ENCODE data around the gene GLS.
A peak's percentile ranks its signal among the peaks of the same experiment; 100 is the strongest.

Gene GLS

DNA sequence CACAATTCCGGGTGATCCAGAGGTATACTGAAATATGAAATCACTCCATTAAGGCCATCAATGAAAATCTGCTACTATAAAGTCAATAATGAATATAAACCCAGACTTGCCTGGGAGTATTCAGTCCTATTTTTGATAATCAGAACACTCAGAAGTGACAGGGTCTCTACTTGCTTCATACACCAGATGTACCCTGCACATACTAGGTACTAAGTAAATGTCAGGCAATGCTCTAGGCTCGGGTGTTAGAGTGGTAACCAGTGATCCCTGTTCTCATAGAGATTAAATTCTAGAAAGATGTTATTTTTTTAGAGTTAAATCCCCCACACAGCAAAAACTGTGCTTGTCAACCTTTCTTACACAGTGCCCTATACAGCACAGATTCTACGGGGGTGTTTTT lies 121.0 kb downstream of the GLS start:
- Histone ChIP-seq H3K27me3 (ENCODE audit: control insufficient read depth, insufficient read depth, low read length) (no peaks in the 10 kb centered on the region), H3K27ac (ENCODE audit: low read length) (no peak overlapping the region), H3K36me3 (ENCODE audit: control insufficient read depth, low read depth, low read length) (peaks cover 92% of the 10 kb centered on the region), H3K9ac (ENCODE audit: low read length) (no peak overlapping the region), H3K4me1 (ENCODE audit: control insufficient read depth, low read depth, low read length) (no peaks in the 10 kb centered on the region), H3K9me3 (ENCODE audit: control insufficient read depth, low read depth, low read length) (no peaks in the 10 kb centered on the region), H3K4me3 (ENCODE audit: low read length) (no peak overlapping the region)

- Histone ChIP-seq H3K36me3 (ENCODE audit: control insufficient read depth, low read depth, low read length) (peaks cover 97% of the 10 kb centered on the region), H3K9me3 (ENCODE audit: control insufficient read depth, low read depth, low read length) (no peaks in the 10 kb centered on the region), H3K9ac (ENCODE audit: low read length) (no peak overlapping the region), H3K4me1 (ENCODE audit: control insufficient read depth, low read depth, low read length) (no peaks in the 10 kb centered on the region), H3K27ac (ENCODE audit: low read length) (no peak overlapping the region), H3K27me3 (ENCODE audit: control insufficient read depth, insufficient read depth, low read length) (no peaks in the 10 kb centered on the region), H3K4me3 (ENCODE audit: low read length) (no peak overlapping the region)
Measured at GRCh38 chr2:191003405-191004309, 123.0 kb downstream of the GLS start.

GRCh38 chr2:191006297-191006696 lies 125.7 kb downstream of the GLS start:
- Histone ChIP-seq H3K27ac (ENCODE audit: low read length) (no peak overlapping the region), H3K27me3 (ENCODE audit: control insufficient read depth, insufficient read depth, low read length) (no peaks in the 10 kb centered on the region), H3K9ac (ENCODE audit: low read length) (no peak overlapping the region), H3K4me3 (ENCODE audit: low read length) (no peak overlapping the region), H3K36me3 (ENCODE audit: control insufficient read depth, low read depth, low read length) (peaks cover 85% of the 10 kb centered on the region), H3K4me1 (ENCODE audit: control insufficient read depth, low read depth, low read length) (no peaks in the 10 kb centered on the region), H3K9me3 (ENCODE audit: control insufficient read depth, low read depth, low read length) (no peaks in the 10 kb centered on the region)

DNA sequence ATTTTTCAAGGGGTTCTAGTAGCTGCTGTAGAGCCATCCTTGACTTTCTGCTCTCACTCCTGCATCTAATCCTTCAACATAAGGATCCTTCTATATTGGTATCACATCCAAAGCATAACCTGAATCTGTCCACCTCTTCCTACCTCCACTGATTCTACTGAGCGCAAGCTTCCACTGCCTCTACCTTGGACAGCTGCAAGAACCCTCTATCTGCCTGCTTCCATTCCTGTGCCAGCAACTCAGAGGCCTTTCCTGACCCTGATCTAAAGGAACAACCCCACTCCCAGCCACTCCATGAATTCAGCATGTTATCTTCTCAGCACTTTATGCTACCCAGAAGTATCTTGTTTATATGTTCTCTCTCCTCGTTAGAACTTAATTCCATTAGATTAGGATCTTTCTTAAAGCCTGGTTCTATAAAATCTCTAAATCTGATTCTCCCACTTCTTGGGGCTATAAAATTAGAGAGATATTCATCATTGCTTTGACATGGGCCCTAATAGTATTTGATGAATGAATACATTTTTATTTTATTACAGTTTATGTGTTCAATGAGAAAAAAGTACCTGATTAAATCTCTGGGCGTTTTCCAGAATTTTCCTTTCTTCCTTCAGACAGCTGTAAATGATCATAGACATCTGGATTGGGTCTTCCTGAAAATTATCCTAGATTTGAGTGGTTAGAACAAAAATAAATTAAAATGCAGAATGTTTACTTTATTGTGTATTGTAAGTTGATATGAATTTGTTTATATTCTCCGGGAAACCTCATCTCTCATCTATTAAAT lies 126.6 kb downstream of the GLS start:
- no peak overlapping the region for H3K9ac ChIP-seq (ENCODE audit: low read length)
- peaks cover 77% of the 10 kb centered on the region for H3K36me3 ChIP-seq (ENCODE audit: control insufficient read depth, low read depth, low read length)
- no peaks in the 10 kb centered on the region for H3K27me3 ChIP-seq (ENCODE audit: control insufficient read depth, insufficient read depth, low read length)
- H3K27ac ChIP-seq (ENCODE audit: low read length) = no peak overlapping the region
- no peaks in the 10 kb centered on the region for H3K4me1 ChIP-seq (ENCODE audit: control insufficient read depth, low read depth, low read length)
- no peaks in the 10 kb centered on the region for H3K9me3 ChIP-seq (ENCODE audit: control insufficient read depth, low read depth, low read length)
- no peak overlapping the region for H3K4me3 ChIP-seq (ENCODE audit: low read length)

DNA sequence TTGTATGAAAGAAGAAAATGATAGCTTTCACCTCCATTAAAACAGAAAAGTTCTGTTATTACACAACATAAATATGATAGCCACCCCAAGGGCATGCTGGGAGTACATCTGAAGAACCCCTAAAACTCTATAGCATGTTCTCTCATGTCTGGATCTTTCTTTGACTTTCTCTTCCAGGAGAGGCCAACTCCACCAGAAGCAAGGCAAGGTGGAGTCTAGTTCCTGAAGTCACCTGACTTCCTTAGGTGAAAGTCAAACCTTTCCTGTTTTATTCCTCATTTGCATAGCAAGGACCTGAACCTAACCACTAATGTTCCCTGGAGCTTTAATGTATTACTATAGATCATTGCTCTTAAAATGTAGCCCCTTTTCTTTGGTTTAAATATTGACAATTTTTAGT lies 127.7 kb downstream of the GLS start:
- Histone ChIP-seq H3K27me3 (ENCODE audit: control insufficient read depth, insufficient read depth, low read length) (no peaks in the 10 kb centered on the region), H3K36me3 (ENCODE audit: control insufficient read depth, low read depth, low read length) (peaks cover 66% of the 10 kb centered on the region), H3K9me3 (ENCODE audit: control insufficient read depth, low read depth, low read length) (no peaks in the 10 kb centered on the region), H3K4me3 (ENCODE audit: low read length) (no peak overlapping the region), H3K27ac (ENCODE audit: low read length) (no peak overlapping the region), H3K4me1 (ENCODE audit: control insufficient read depth, low read depth, low read length) (no peaks in the 10 kb centered on the region), H3K9ac (ENCODE audit: low read length) (no peak overlapping the region)

- H3K27ac ChIP-seq (ENCODE audit: low read length) = no peak overlapping the region
- peaks cover 51% of the 10 kb centered on the region for H3K36me3 ChIP-seq (ENCODE audit: control insufficient read depth, low read depth, low read length)
- H3K4me3 ChIP-seq (ENCODE audit: low read length) = no peak overlapping the region
- H3K27me3 ChIP-seq (ENCODE audit: control insufficient read depth, insufficient read depth, low read length) = peaks cover 4% of the 10 kb centered on the region
- peaks cover 3% of the 10 kb centered on the region for H3K4me1 ChIP-seq (ENCODE audit: control insufficient read depth, low read depth, low read length)
- no peaks in the 10 kb centered on the region for H3K9me3 ChIP-seq (ENCODE audit: control insufficient read depth, low read depth, low read length)
- no peak overlapping the region for H3K9ac ChIP-seq (ENCODE audit: low read length)
Measured at GRCh38 chr2:191009541-191010374, 129.1 kb downstream of the GLS start.

GRCh38 chr2:191010887-191011885 lies 130.6 kb downstream of the GLS start:
- H3K27me3 ChIP-seq (ENCODE audit: control insufficient read depth, insufficient read depth, low read length) = peaks cover 17% of the 10 kb centered on the region
- peaks cover 4% of the 10 kb centered on the region for H3K4me1 ChIP-seq (ENCODE audit: control insufficient read depth, low read depth, low read length)
- no peak overlapping the region for H3K4me3 ChIP-seq (ENCODE audit: low read length)
- H3K9me3 ChIP-seq (ENCODE audit: control insufficient read depth, low read depth, low read length) = no peaks in the 10 kb centered on the region
- no peak overlapping the region for H3K27ac ChIP-seq (ENCODE audit: low read length)
- H3K9ac ChIP-seq (ENCODE audit: low read length) = no peak overlapping the region
- H3K36me3 ChIP-seq (ENCODE audit: control insufficient read depth, low read depth, low read length) = peaks cover 37% of the 10 kb centered on the region

DNA sequence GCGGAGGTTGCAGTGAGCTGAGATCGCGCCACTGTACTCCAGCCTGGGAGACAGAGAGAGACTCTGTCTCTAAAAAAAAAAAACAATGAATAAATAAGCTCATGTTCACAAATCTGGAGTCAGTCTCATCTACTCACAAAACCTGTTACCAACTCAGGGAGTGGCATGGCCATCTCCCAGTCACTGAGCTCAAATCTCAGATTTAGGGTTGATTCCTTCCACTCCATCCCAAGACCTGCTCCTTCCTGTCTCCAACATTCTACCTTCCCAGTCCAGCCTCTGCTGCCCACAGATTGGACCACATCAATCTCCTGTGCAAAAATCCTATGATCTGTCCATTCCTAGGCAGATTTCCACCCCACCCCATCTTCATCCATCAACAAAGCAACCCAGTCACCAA lies 131.7 kb downstream of the GLS start:
- Histone ChIP-seq H3K9ac (ENCODE audit: low read length) (no peak overlapping the region), H3K4me3 (ENCODE audit: low read length) (peak overlapping the region; percentile 94), H3K27ac (ENCODE audit: low read length) (no peak overlapping the region)

DNA sequence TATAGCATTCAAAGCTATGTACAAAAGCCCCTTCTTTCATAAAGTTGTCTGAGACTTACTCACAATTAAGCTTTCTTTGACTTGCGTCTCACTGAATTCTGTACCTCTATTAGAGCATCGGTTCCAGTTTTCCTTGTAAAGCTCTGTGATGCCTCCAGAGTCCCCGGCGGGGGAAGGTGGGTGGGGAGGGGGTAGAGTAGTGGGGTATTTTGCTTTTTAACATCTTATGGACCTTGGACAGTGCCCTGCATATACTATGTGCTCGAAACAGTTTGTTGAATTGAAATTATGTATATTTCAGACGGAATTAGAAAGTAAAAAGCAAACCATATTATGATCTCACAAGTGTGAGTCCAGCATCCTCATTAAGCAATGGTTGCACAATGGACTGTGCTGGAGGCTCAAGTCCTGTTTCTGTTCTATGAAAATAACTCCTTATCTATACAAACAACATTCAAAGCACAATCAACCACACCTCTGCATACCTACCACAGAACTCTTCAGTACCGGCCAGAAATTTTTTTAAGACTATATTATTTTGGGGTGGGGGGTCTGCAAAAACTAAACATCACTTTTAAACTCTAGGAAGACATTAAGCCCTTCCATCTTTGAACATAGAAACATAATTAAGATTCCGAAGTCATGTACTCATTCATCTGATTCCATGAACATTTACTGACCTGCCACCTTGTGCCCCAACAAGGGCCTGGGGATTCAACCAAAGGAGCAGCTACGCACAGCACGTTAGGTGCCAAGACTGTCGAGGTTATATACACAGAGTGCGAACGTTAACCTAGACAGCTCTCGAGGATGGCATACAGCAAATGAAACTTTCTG lies 132.4 kb downstream of the GLS start:
- peaks cover 4% of the 10 kb centered on the region for H3K4me1 ChIP-seq (ENCODE audit: control insufficient read depth, low read depth, low read length)
- H3K36me3 ChIP-seq (ENCODE audit: control insufficient read depth, low read depth, low read length) = peaks cover 18% of the 10 kb centered on the region
- H3K9ac ChIP-seq (ENCODE audit: low read length) = peak overlapping the region; percentile 73
- peak overlapping the region; percentile 94 for H3K4me3 ChIP-seq (ENCODE audit: low read length)
- no peak overlapping the region for H3K27ac ChIP-seq (ENCODE audit: low read length)
- H3K9me3 ChIP-seq (ENCODE audit: control insufficient read depth, low read depth, low read length) = no peaks in the 10 kb centered on the region
- H3K27me3 ChIP-seq (ENCODE audit: control insufficient read depth, insufficient read depth, low read length) = peaks cover 32% of the 10 kb centered on the region

More for the DNA sequence above, 131.7 kb downstream of the GLS start:
- Histone ChIP-seq H3K9me3 (ENCODE audit: control insufficient read depth, low read depth, low read length) (no peaks in the 10 kb centered on the region), H3K27me3 (ENCODE audit: control insufficient read depth, insufficient read depth, low read length) (peaks cover 28% of the 10 kb centered on the region), H3K4me1 (ENCODE audit: control insufficient read depth, low read depth, low read length) (peaks cover 4% of the 10 kb centered on the region), H3K36me3 (ENCODE audit: control insufficient read depth, low read depth, low read length) (peaks cover 25% of the 10 kb centered on the region)

DNA sequence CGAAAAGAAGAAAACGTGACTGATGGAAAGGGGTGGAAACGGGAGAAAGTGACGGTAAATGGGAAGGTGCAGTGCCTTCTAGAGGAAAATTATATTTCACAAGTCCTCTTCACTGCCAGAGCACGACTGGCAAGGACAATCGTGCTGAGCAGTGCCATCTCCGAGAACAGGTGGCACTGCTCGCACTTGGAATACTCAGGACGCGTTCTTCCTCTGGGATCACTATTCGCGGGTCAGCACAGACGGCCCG lies 133.0 kb downstream of the GLS start:
- Histone ChIP-seq H3K4me1 (ENCODE audit: control insufficient read depth, low read depth, low read length) (peaks cover 4% of the 10 kb centered on the region), H3K9ac (ENCODE audit: low read length) (peak overlapping the region; percentile 73), H3K36me3 (ENCODE audit: control insufficient read depth, low read depth, low read length) (peaks cover 15% of the 10 kb centered on the region), H3K27me3 (ENCODE audit: control insufficient read depth, insufficient read depth, low read length) (peaks cover 36% of the 10 kb centered on the region), H3K9me3 (ENCODE audit: control insufficient read depth, low read depth, low read length) (no peaks in the 10 kb centered on the region), H3K27ac (ENCODE audit: low read length) (no peak overlapping the region), H3K4me3 (ENCODE audit: low read length) (peak overlapping the region; percentile 94)
